ENCODE measurements around the gene C2.
"Not testable (repeated sequence)": the region's sequence is repeated elsewhere in the genome, so short reads cannot be mapped to it uniquely, and the experiment has no call there.

The C2 gene

DNA sequence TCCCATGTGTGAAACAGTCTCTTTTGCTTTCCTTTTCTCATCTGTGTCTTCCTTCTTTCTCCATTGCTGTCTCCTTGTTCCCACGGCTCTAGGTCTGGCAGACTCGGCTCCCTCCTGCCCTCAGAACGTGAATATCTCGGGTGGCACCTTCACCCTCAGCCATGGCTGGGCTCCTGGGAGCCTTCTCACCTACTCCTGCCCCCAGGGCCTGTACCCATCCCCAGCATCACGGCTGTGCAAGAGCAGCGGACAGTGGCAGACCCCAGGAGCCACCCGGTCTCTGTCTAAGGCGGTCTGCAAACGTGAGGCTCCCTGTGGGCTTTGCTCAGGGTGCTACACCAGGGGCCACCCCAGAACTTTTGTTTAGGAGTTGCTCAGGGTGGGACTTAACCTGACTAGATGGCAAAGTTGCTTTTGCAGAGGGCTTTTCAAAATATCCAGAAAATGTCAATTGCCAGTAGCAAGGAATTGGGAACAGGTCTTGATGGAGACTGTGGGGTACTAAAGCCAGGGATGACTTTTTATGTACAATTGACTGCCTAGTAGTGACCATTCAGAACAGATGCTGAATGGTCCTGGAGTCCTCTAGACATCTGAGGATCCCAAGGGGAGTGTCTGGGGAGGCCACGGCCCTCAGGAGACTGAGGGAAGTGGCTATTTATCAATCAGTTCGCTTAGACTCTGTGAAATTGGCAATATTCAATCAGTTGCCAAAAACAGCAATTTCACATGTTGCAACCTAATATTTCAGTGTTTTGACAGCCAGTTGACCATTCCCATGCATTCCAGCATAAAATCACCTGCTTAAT lies 550 bp downstream of the C2 start:
- Mint-ChIP-seq H3K27ac (peak overlapping the region; percentile 93), H3K36me3 (ENCODE audit: low read depth) (peaks cover 28% of the 10 kb centered on the region), H3K9me3 (no peaks in the 10 kb centered on the region), H3K4me3 (peak overlapping the region; percentile 90), H3K27me3 (peaks cover 3% of the 10 kb centered on the region), H3K4me1 (ENCODE audit: low read depth) (peaks cover 47% of the 10 kb centered on the region)
- intact Hi-C loops (cut with micrococcal nuclease), result no loop called here

DNA sequence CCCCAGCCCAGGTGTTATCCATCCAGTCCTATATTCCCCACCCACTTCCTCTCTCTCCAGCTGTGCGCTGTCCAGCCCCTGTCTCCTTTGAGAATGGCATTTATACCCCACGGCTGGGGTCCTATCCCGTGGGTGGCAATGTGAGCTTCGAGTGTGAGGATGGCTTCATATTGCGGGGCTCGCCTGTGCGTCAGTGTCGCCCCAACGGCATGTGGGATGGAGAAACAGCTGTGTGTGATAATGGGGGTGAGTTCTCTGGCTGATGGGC lies 1.1 kb downstream of the C2 start:
- Mint-ChIP-seq H3K9me3 (no peaks in the 10 kb centered on the region), H3K4me1 (ENCODE audit: low read depth) (peaks cover 48% of the 10 kb centered on the region), H3K27ac (peak overlapping the region; percentile 69), H3K36me3 (ENCODE audit: low read depth) (peaks cover 33% of the 10 kb centered on the region), H3K27me3 (peaks cover 7% of the 10 kb centered on the region), H3K4me3 (peak overlapping the region; percentile 90)
- intact Hi-C loops (cut with micrococcal nuclease), result no loop called here

- Mint-ChIP-seq H3K4me1 (ENCODE audit: low read depth) (peaks cover 55% of the 10 kb centered on the region), H3K27me3 (peaks cover 13% of the 10 kb centered on the region), H3K4me3 (no peak overlapping the region), H3K27ac (no peak overlapping the region), H3K9me3 (no peaks in the 10 kb centered on the region), H3K36me3 (ENCODE audit: low read depth) (peaks cover 57% of the 10 kb centered on the region)
- intact Hi-C loops (cut with micrococcal nuclease), result no loop called here
These were observed 3.4 kb downstream of the C2 start for GRCh38 chr6:31930962-31931361.

DNA sequence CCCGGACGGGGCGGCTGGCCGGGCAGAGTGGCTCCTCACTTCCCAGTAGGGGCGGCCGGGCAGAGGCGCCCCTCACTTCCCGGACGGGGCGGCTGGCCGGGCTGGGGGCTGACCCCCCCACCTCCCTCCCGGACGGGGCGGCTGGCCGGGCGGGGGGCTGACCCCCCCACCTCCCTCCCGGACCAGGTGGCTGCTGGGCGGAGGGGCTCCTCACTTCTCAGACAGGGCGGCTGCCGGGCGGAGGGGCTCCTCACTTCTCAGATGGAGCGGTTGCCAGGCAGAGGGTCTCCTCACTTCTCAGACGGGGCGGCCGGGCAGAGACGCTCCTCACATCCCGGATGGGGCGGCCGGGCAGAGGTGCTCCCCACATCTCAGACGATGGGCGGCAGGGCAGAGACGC lies 4.6 kb downstream of the C2 start:
- H3K9me3 Mint-ChIP-seq; intact Hi-C loops (cut with micrococcal nuclease); H3K4me3 Mint-ChIP-seq; H3K27ac Mint-ChIP-seq: not testable (repeated sequence)
- Mint-ChIP-seq H3K36me3 (ENCODE audit: low read depth) (peaks cover 69% of the 10 kb centered on the region), H3K4me1 (ENCODE audit: low read depth) (peaks cover 52% of the 10 kb centered on the region), H3K27me3 (peaks cover 13% of the 10 kb centered on the region)

DNA sequence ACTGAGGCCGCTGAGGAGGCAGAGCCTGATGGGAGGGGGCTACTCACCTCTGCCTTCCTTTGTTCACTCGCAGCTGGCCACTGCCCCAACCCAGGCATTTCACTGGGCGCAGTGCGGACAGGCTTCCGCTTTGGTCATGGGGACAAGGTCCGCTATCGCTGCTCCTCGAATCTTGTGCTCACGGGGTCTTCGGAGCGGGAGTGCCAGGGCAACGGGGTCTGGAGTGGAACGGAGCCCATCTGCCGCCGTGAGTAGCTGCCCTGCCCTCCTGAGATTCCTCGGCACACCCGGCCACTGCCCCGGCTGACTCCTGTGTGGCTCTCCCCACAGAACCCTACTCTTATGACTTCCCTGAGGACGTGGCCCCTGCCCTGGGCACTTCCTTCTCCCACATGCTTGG lies 6.0 kb downstream of the C2 start:
- intact Hi-C loops (cut with micrococcal nuclease), result no loop called here
- Mint-ChIP-seq H3K4me1 (ENCODE audit: low read depth) (peaks cover 38% of the 10 kb centered on the region), H3K36me3 (ENCODE audit: low read depth) (peaks cover 72% of the 10 kb centered on the region), H3K27ac (peak overlapping the region; percentile 4), H3K4me3 (no peak overlapping the region), H3K27me3 (peaks cover 13% of the 10 kb centered on the region), H3K9me3 (no peaks in the 10 kb centered on the region)

DNA sequence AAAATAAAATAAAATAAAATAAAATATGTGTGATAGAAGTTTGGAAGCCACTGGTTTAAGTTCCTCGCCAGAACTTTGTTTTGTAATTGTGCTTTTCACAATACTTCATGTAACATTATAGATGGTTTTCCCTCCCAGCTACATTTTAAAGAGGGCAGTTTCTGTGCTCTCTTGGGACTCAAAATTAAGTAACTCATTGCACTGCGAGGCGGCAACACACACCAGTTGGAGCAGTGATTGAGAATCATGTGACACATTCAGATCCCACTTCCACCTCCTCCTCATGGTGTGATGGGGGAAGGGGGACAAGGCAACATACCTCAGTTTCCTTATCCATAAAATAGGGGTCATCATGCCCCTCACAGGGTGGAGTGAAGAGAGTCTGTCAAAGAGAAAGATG lies 7.5 kb downstream of the C2 start:
- H3K9me3 Mint-ChIP-seq, result no peaks in the 10 kb centered on the region
- H3K4me3 Mint-ChIP-seq, result no peak overlapping the region
- H3K36me3 Mint-ChIP-seq (ENCODE audit: low read depth), result peaks cover 86% of the 10 kb centered on the region
- peaks cover 32% of the 10 kb centered on the region for H3K4me1 Mint-ChIP-seq (ENCODE audit: low read depth)
- intact Hi-C loops (cut with micrococcal nuclease), result no loop called here
- H3K27ac Mint-ChIP-seq, result no peak overlapping the region
- peaks cover 13% of the 10 kb centered on the region for H3K27me3 Mint-ChIP-seq

- no peak overlapping the region for H3K27ac Mint-ChIP-seq
- H3K4me3 Mint-ChIP-seq, result no peak overlapping the region
- intact Hi-C loops (cut with micrococcal nuclease), result no loop called here
- peaks cover 31% of the 10 kb centered on the region for H3K4me1 Mint-ChIP-seq (ENCODE audit: low read depth)
- peaks cover 87% of the 10 kb centered on the region for H3K36me3 Mint-ChIP-seq (ENCODE audit: low read depth)
- H3K9me3 Mint-ChIP-seq, result no peaks in the 10 kb centered on the region
- H3K27me3 Mint-ChIP-seq, result peaks cover 16% of the 10 kb centered on the region
These were observed 8.3 kb downstream of the C2 start for GRCh38 chr6:31935823-31936222.

- Mint-ChIP-seq H3K4me1 (ENCODE audit: low read depth) (peaks cover 36% of the 10 kb centered on the region), H3K27ac (no peak overlapping the region), H3K27me3 (peaks cover 28% of the 10 kb centered on the region), H3K36me3 (ENCODE audit: low read depth) (peaks cover 94% of the 10 kb centered on the region), H3K4me3 (no peak overlapping the region), H3K9me3 (no peaks in the 10 kb centered on the region)
- intact Hi-C loops (cut with micrococcal nuclease), result no loop called here
These were observed 12.7 kb downstream of the C2 start for GRCh38 chr6:31940256-31940664.

DNA sequence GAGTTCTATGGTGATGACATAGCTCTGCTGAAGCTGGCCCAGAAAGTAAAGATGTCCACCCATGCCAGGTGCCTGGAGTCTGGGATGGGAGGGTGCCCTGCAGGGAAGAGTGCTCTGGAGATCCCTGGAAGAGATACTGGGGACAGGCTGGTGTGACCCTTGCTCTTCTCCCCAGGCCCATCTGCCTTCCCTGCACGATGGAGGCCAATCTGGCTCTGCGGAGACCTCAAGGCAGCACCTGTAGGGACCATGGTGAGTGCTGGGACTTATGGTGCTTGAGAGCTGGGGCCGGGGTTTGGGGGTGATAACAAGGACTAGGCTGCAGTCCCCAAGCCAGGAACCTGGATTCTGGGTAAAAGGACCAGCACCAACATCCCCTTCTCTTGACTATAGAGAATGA lies 16.2 kb downstream of the C2 start:
- intact Hi-C loops (cut with micrococcal nuclease), result no loop called here
- Mint-ChIP-seq H3K36me3 (ENCODE audit: low read depth) (peaks cover 98% of the 10 kb centered on the region), H3K4me3 (no peak overlapping the region), H3K4me1 (ENCODE audit: low read depth) (peaks cover 68% of the 10 kb centered on the region), H3K9me3 (no peaks in the 10 kb centered on the region), H3K27me3 (peaks cover 36% of the 10 kb centered on the region), H3K27ac (no peak overlapping the region)

GRCh38 chr6:31945154-31945506 lies 17.6 kb downstream of the C2 start:
- Mint-ChIP-seq H3K27me3 (peaks cover 36% of the 10 kb centered on the region), H3K9me3 (no peaks in the 10 kb centered on the region), H3K4me1 (ENCODE audit: low read depth) (peaks cover 76% of the 10 kb centered on the region), H3K27ac (peak overlapping the region; percentile 78), H3K4me3 (peak overlapping the region; percentile 52), H3K36me3 (ENCODE audit: low read depth) (peaks cover 99% of the 10 kb centered on the region)
- intact Hi-C loops (cut with micrococcal nuclease), result no loop called here

- peak within 1 kb of the TSS; percentile 52 for H3K4me3 Mint-ChIP-seq
- H3K27me3 Mint-ChIP-seq, result peaks cover 34% of the 10 kb centered on the region
- H3K36me3 Mint-ChIP-seq (ENCODE audit: low read depth), result peaks cover 99% of the 10 kb centered on the region
- intact Hi-C loops (cut with micrococcal nuclease), result no loop called here
- H3K4me1 Mint-ChIP-seq (ENCODE audit: low read depth), result peaks cover 71% of the 10 kb centered on the region
- H3K9me3 Mint-ChIP-seq, result no peaks in the 10 kb centered on the region
- peak within 1 kb of the TSS; percentile 78 for H3K27ac Mint-ChIP-seq
These were observed 18.2 kb downstream of the C2 start, which contains the start of gene CFB for GRCh38 chr6:31945507-31946369. Gene CFB (plus strand): TSS chr6:31946095. CDS start chr6:31946222, 127 bp downstream.

GRCh38 chr6:31946370-31946885 lies 18.9 kb downstream of the C2 start:
- H3K9me3 Mint-ChIP-seq, result no peaks in the 10 kb centered on the region
- H3K4me1 Mint-ChIP-seq (ENCODE audit: low read depth), result peaks cover 69% of the 10 kb centered on the region
- H3K36me3 Mint-ChIP-seq (ENCODE audit: low read depth), result peaks cover 99% of the 10 kb centered on the region
- H3K27me3 Mint-ChIP-seq, result peaks cover 32% of the 10 kb centered on the region
- intact Hi-C loops (cut with micrococcal nuclease), result no loop called here
- peak overlapping the region; percentile 78 for H3K27ac Mint-ChIP-seq
- no peak overlapping the region for H3K4me3 Mint-ChIP-seq

DNA sequence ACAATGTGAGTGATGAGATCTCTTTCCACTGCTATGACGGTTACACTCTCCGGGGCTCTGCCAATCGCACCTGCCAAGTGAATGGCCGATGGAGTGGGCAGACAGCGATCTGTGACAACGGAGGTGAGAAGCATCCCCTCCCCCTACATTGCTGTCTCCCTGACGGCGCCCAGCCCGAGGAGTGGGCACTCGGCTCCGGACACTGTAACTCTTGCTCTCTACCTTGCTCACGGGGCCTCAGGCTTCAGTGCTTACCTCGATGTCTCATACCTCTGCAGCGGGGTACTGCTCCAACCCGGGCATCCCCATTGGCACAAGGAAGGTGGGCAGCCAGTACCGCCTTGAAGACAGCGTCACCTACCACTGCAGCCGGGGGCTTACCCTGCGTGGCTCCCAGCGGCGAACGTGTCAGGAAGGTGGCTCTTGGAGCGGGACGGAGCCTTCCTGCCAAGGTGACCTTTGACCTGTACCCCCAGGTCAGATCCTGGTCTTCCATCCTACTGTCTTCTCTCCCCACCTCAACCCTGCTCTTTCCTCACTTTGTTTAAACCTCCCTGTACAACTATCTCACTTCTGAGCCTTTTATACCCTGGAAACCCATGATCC lies 19.7 kb downstream of the C2 start:
- Mint-ChIP-seq H3K4me1 (ENCODE audit: low read depth) (peaks cover 69% of the 10 kb centered on the region), H3K9me3 (no peaks in the 10 kb centered on the region), H3K36me3 (ENCODE audit: low read depth) (peaks cover 98% of the 10 kb centered on the region), H3K27me3 (peaks cover 28% of the 10 kb centered on the region), H3K4me3 (no peak overlapping the region), H3K27ac (no peak overlapping the region)
- intact Hi-C loops (cut with micrococcal nuclease), result no loop called here

GRCh38 chr6:31947864-31948263 lies 20.3 kb downstream of the C2 start:
- Mint-ChIP-seq H3K4me3 (no peak overlapping the region), H3K36me3 (ENCODE audit: low read depth) (peaks cover 97% of the 10 kb centered on the region), H3K4me1 (ENCODE audit: low read depth) (peaks cover 67% of the 10 kb centered on the region), H3K27ac (no peak overlapping the region), H3K27me3 (peaks cover 21% of the 10 kb centered on the region), H3K9me3 (no peaks in the 10 kb centered on the region)
- intact Hi-C loops (cut with micrococcal nuclease), result no loop called here
